T-helper 22 cell (primary cell): Measurements from ENCODE around the gene ZNF516.

Experiments used
- DNase-seq: peaks from one replicate; pipeline ENCODE4 v3.0.0-alpha.2; 2020; ENCODE audit warnings: low read depth

The ZNF516 gene

GRCh38 chr18:76453932-76454331 is 41.1 kb downstream of the ZNF516 start:
- DNase-seq = no peak

DNA sequence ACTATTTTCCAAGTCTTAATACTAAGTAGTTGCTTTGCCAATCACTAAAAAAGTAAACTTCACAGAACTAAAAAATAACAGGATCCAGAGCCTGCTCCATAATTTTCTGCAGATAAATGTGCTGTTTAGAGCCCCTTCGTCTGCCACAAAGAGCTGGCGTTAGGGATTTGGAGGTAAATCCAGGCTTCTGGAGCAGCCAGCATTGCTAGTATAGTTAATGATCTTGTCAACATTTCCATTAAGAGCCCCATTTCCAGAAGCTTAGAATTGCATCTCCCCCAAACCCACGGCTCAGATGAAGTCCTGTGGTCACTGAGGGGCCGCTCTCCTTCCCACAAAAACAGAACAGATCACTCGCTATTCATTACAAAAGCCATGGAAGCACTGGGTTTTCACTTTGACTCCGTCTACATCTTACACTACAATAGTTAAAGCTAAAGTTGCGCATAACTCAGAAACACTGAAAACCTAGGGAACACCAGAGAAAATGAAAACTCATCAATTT is 41.9 kb downstream of the ZNF516 start:
- DNase-seq = no peak

- DNase-seq = no peak
These were observed 42.7 kb downstream of the ZNF516 start for GRCh38 chr18:76452357-76452756.

DNA sequence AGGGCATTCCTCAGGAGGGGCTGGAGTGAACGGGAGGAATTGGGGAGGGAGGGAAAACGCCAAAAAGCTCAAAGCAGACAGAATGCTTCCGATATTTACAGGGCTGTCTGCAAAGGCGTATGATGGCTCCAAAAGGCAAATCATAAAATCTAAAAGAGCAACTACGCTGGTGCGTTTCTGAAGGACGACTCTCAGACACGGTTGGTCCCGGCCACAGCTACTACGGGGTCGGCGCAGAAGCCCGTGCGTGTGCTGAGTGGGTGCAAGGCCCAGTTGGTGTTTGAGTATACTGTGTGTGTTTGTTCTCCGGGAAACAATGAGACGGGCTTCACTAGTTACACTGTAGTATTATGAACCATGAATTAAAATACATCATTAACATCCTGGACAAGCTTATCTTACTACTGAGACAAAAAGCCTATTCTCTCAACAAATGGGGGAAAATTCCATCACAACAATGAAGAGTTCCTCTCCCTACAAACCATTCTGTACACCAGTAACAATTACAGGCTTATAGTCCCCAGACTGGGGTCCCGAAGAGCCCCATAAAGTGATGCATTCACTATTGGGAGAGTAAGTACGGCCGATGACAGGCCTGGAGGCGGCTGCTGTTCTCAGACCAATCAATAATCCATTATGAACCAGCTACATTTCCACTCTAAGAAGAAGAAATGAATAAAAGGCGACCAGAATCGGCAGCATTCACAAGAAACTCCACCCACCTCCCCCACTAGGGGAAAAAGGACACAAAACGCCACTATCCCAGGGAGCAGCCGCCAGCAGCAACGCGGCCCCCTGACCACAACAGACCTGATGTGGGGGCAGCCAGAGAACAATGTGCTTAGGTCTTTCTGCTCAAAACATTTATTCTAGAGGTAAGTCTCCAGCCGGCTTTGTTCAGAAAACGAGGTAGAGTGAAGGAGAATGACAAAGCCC is 43.4 kb downstream of the ZNF516 start:
- DNase-seq = no peak

DNA sequence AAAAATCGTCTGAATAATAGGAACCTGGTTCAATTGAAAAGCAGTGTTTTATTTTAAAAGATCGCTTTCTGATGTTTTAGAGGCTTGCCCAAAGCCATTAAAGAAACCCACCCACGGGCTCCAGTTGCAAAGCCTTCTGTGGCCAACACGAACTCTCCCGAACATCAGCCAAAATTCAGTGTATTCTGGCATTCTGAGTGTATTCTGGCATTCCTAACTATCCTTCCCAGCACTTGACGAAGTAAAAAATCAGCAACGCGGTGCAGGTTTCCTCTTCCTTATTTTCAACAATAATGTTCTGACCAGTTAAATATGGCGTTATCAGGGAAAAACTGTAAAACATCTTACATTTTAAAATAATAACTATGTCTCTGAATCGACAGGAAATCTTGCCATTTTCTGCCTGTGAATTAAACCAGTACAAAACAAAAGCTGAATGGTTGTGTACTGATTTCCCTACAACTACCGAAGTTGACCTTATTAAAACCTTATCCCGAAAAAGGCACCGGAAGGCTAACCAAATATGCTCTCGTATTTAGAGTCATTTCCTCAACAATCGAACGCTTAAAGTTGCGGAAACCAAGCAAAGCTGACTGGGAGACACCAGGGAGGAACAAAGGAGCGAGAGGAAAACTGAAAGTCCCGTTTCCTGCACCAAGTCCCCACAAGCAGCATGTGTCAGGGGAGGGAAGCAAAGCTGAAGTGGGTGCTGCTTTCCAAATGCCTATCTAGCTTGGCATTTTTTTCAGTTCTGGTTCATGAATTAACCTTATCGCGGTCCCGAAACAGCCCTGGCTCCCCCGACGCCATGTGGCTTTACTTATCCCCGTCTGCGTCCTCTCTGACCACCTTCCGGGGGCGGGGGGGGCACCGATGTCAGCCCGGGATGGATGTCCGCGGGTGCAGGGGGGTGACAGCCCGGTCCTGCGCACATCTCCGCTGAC is 44.3 kb downstream of the ZNF516 start:
- DNase-seq = no peak

- no peak for DNase-seq
These were observed 46.0 kb downstream of the ZNF516 start for GRCh38 chr18:76449111-76449453.

- DNase-seq = no peak
These were observed 46.6 kb downstream of the ZNF516 start for GRCh38 chr18:76448256-76449110.

DNA sequence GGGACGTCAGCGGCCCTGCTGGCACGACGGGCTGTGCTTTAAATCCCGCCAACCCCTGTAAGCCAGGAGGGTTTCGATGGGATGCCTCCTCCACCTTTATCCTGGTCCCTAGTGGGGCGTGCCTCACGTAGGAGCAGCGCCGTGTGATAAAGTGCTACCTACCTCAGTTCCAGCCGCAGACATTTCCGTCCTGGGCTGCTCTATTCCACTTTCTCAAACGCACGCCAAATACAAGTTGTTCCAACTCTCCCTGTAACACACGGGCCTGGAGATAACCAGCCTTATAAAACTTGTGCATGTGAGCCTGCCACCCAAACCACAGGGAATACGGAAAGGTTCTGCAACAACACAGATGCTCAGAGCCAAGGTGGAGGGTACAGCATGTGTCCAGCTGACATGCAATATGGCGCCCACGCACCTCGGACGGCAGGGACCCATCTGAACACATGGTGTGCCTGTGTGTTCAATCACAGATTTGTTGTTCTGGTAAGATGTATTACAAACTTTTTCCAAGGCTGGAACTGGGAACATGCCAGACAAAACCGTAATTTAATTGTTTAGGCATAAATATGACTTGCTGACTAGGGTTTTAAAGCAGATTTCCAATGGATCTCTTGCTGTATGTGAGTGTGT is 47.7 kb downstream of the ZNF516 start:
- DNase-seq = no peak

- DNase-seq = no peak
These were observed 48.5 kb downstream of the ZNF516 start for GRCh38 chr18:76446321-76447257.

DNA sequence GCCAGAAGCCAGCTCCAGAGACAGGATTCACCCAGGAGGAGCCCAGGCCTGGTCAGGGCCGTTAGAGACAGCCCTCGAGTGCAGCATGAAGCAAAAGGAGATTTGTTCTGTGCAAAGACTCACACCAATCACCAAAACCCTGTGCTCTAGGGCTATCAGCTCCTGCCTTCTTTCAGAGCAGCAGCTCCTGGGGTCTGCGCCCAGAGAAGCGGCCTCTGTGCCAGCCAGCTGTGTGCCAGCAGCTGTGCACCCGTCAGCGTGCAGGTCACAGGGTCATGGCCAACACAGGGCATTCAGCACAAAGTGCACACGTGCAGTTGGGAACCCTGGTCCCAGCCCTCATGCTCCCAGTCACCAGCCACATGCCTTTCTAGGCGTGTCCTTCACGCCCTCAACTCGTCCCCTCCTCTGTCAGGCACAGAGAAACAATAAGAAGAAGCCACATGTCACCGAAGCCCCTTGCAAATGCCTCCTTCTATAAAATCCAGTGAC is 49.3 kb downstream of the ZNF516 start:
- no peak for DNase-seq

DNA sequence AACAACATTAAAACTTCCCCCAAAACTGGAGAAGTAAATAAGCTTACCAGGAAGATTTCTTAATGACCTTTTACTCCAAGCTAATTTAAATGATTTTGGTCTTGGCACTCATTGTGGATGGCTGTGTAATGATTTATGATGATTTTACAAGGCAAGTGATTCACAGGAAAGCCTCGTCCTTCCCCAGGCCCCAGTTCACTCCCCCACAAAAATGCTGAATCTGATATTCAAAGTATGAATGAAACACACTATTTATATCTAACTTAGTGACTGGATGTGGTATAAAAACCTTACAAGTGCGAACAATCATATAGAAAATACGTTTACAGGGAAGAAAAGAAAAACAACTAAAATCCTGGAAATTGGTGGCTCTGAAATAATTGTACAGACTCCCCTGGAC is 49.8 kb downstream of the ZNF516 start:
- no peak for DNase-seq

DNA sequence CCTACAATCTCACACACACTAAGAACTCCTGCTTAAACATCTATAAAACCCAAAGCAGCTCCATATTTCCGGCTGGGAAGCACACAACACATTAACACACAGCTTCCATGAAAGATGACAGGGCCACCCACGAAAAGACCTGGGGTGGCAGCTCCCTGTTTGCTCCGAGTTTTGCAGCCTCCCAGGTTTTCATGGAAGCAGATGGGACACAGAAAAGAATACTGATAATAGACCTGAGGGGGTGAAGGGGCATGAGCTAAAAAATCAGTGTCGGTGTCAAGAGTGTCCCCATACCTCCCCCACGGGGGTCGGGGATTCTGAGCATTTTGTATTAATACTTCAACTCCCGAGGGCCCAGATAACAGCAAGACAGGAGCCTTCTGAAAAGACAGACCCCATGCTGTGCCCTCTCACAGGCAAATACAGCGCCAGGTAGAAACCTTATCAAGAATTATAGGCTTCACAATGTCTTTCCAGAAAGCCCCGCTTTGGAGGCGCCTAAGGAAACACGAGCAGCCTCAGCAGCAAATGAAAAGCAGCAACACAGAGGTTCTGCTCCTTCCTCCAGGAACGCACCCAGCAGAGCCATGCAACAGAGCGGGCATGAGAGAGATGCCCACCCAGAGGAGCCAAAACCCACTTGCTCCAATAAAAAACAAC is 50.5 kb downstream of the ZNF516 start:
- no peak for DNase-seq

GRCh38 chr18:76443519-76444445 is 51.3 kb downstream of the ZNF516 start:
- no peak for DNase-seq

GRCh38 chr18:76442413-76443171 is 52.5 kb downstream of the ZNF516 start:
- DNase-seq = no peak

DNA sequence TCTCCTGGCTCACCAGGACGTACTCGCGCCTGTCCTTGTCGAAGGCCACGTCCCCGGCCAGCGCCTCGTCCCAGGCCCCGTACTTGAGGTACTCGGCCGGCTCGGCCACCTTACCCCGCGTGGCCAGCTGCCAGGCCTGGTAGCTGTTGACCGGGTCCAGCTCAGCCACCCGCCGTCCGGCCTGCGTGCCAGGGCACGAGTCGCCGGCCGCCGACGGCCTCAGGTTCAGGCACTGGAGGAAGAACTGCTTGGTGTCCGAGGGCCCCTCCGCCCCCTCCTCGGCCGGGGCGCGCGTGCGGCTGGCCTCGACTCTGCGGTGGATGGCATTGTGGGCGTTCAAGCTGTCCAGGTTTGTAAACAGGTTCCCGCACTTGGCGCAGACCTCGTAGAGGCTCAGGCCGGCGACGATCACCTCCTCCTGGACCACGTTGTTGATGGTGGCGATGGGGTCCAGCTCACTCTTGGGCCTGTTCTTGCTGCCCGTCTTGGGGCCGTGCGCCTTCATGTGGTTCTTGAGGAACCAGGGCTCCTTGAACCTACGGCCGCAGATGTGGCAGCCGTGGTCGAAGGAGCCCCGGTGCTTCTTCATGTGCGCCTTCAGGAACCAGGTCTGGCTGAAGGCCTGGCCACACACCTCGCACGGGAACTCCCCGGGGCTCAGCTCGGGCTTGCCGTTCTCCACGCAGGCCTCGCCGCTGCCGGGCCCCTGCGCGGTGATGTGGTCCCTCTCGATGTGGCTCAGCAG is 53.2 kb downstream of the ZNF516 start:
- DNase-seq = no peak

DNA sequence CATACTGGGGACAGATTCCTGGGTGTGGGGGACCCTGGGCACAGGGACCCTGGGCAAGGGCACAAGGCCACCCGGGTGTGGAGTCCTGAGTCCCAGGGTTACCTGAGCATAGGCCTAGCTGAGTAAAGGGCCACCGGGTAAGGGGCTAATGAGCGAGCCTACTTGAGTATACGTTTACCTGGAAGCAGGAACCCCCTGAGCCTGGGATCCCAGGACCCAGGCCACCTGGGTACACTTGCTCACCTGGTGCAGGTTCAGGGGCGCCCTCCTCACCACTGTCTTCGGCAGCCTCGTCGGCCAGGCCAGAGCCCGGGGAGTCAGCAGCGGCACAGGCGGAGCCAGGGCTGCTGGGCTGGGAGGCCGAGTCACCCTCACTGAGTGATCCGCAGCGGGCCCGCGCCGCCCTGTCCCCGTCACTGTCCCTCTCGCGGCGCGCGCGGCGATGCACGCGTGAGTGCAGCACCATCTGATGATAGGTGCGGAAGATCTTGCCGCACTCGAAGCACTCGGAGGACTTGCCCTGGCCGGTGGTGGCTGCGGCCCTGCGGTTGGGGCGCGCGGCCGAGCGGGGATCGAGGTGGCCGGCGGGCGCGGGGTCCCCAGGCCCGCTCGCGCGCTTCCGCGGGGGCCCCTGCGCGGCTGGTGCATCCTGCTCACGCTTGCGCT is 53.9 kb downstream of the ZNF516 start:
- no peak for DNase-seq
